ENCODE results near the gene ZNF518A.
A peak's percentile ranks its signal among the peaks of the same experiment; 100 is the strongest.

The ZNF518A gene, protein sequence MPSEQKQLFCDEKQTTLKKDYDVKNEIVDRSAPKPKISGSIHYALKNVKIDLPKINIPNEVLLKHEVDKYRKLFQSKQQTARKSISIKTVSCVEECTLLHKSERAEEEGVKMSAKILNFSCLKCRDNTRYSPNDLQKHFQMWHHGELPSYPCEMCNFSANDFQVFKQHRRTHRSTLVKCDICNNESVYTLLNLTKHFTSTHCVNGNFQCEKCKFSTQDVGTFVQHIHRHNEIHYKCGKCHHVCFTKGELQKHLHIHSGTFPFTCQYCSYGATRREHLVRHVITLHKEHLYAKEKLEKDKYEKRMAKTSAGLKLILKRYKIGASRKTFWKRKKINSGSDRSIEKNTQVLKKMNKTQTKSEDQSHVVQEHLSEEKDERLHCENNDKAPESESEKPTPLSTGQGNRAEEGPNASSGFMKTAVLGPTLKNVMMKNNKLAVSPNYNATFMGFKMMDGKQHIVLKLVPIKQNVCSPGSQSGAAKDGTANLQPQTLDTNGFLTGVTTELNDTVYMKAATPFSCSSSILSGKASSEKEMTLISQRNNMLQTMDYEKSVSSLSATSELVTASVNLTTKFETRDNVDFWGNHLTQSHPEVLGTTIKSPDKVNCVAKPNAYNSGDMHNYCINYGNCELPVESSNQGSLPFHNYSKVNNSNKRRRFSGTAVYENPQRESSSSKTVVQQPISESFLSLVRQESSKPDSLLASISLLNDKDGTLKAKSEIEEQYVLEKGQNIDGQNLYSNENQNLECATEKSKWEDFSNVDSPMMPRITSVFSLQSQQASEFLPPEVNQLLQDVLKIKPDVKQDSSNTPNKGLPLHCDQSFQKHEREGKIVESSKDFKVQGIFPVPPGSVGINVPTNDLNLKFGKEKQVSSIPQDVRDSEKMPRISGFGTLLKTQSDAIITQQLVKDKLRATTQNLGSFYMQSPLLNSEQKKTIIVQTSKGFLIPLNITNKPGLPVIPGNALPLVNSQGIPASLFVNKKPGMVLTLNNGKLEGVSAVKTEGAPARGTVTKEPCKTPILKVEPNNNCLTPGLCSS (N-terminal part only)

DNA sequence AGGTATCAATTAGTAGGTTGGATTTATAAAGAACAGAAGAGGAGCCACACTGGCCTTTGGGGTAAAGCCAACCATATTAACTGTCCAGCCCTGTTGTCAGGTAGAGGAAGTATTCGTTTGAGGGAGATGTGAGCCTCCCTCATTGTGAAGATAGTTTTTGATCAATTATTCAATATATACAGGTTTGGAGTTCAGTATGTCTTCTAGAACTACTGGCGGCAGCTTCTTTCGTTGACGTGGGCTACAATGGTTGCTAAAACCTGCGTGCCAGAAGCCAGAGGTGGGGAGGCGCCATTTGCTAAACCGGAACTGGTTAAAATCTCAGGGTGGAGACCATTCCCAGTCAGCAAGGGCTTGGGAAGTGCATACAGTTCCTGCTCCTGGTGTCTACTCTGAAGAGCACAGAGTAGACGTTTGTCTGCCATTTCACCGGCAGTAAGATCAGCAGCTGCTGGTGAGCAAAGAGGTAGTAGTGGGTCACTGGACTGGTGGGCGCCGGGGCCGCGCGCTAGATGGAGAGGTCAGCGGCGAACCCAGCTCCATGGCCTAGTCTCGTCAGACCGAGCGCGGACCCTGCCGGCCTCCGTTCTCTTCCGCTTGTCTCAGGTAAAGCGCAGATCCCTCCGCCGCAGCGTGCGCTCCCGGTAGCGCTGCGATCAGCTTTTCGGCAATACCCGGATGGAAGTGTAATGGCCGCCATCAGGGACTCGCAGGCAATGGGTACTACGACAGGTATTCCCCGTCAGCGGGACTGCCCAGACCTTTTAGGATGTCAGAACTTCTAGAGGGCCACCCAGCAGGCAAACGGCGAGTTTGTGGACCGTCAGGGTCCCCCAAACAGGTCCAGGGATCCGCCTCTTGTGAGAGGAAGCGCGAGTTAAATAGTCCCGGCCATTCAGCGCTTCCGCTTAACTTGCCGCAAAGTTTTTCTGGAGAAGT is at the start of gene ZNF518A:
Gene ZNF518A, plus strand, starts transcription at position 911 of the 939 bp plus-strand sequence. CDS start 26,026 bp downstream, outside the sequence.
- H3K79me2 ChIP-seq (ENCODE audit: insufficient read depth, low read length): peaks cover 27% of the 10 kb centered on the region
- H3K27me3 ChIP-seq (ENCODE audit: insufficient read depth, low read length, poor library complexity): no peaks in the 10 kb centered on the region
- peak within 1 kb of the TSS; percentile 74 for H3K4me2 ChIP-seq (ENCODE audit: insufficient read depth, low read length)
- peak within 1 kb of the TSS; percentile 96 for H3K9ac ChIP-seq (ENCODE audit: low read depth, low read length)
- H4K20me1 ChIP-seq (ENCODE audit: insufficient read depth, low read length): no peaks in the 10 kb centered on the region
- peaks cover 22% of the 10 kb centered on the region for H3K36me3 ChIP-seq (ENCODE audit: insufficient read depth, low read length)
- peak within 1 kb of the TSS; percentile 100 for H3K27ac ChIP-seq (ENCODE audit: low read length)
- DNase-seq: peak; percentile 92
- H2AFZ ChIP-seq (ENCODE audit: low read depth, low read length): peak within 1 kb of the TSS; percentile 79
- TF ChIP-seq CTCF (IDR thresholded peaks at IDR 0.05; ENCODE audit: borderline replicate concordance, extremely low read depth, low read length, poor library complexity, severe bottlenecking) (no peak), EZH2 (IDR thresholded peaks at IDR 0.05; ENCODE audit: borderline replicate concordance, low read depth, low read length, severe bottlenecking) (no peak)
- ATAC-seq (ENCODE audit: insufficient read depth, low read depth): peak; percentile 81
- H3K4me3 ChIP-seq (ENCODE audit: low read depth in 1 of 2, low read length in 2 of 2): peak within 1 kb of the TSS; percentile 72 to 95
- H3K9me3 ChIP-seq (ENCODE audit: insufficient read depth, low read length, severe bottlenecking): no peaks in the 10 kb centered on the region
- H3K4me1 ChIP-seq (ENCODE audit: insufficient read depth, low read length): peaks cover 37% of the 10 kb centered on the region

DNA sequence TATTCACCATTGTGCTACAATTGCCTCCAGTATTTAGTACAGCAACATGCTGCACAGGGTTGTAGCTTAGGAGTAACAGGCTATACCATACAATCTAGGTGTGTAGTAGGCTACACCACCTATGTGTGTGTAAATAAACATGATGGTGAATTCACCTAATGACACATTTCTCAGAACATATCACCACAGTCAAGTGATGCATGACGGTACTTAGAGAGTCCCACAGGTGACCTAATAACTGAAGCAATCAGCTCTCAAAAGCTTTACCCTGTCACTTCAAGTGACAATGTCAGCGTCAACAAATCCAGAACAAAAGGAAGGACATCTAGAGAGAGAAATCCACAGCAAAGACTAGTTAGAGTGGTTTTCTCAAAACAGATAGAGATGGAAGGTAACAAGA is 47.9 kb upstream of the ZNF518A start:
- Histone ChIP-seq H3K4me3 (ENCODE audit: low read depth in 1 of 2, low read length in 2 of 2) (no peak overlapping the region), H3K4me1 (ENCODE audit: insufficient read depth, low read length) (no peaks in the 10 kb centered on the region), H3K9me3 (ENCODE audit: insufficient read depth, low read length, severe bottlenecking) (no peaks in the 10 kb centered on the region), H3K79me2 (ENCODE audit: insufficient read depth, low read length) (no peaks in the 10 kb centered on the region), H3K27me3 (ENCODE audit: insufficient read depth, low read length, poor library complexity) (no peaks in the 10 kb centered on the region), H3K4me2 (ENCODE audit: insufficient read depth, low read length) (no peak overlapping the region), H3K27ac (ENCODE audit: low read length) (no peak overlapping the region), H3K36me3 (ENCODE audit: insufficient read depth, low read length) (peaks cover 3% of the 10 kb centered on the region), H2AFZ (ENCODE audit: low read depth, low read length) (no peak overlapping the region), H3K9ac (ENCODE audit: low read depth, low read length) (no peak overlapping the region), H4K20me1 (ENCODE audit: insufficient read depth, low read length) (no peaks in the 10 kb centered on the region)
- TF ChIP-seq CTCF (IDR thresholded peaks at IDR 0.05; ENCODE audit: borderline replicate concordance, extremely low read depth, low read length, poor library complexity, severe bottlenecking) (no peak), EZH2 (IDR thresholded peaks at IDR 0.05; ENCODE audit: borderline replicate concordance, low read depth, low read length, severe bottlenecking) (no peak)
- DNase-seq (no peak), ATAC-seq (ENCODE audit: insufficient read depth, low read depth) (no peak)

DNA sequence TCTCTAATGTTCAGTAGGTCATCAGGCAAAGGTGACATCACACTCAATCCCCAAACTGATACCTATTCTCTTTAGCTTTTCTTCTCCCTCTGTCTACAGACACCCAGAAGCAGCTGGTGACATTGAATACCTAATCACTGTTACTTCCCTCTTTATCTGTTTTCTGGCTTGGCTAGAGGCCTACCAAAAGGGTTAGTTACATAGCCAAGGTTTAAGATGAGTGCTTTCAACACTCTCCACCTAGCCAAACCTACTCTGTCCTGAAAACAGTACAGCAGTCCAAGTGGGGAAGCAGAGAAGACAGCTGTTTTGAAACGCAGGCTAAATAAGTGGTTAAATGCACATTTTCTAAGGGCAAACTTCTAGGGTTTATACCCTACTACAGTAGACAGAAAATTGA is 47.3 kb upstream of the ZNF518A start:
- H3K4me3 ChIP-seq (ENCODE audit: low read depth in 1 of 2, low read length in 2 of 2): no peak overlapping the region
- DNase-seq: no peak
- H3K36me3 ChIP-seq (ENCODE audit: insufficient read depth, low read length): peaks cover 3% of the 10 kb centered on the region

More for the DNA sequence above, 47.3 kb upstream of the ZNF518A start:
- ATAC-seq (ENCODE audit: insufficient read depth, low read depth): no peak
- Histone ChIP-seq H3K9ac (ENCODE audit: low read depth, low read length) (no peak overlapping the region), H3K4me1 (ENCODE audit: insufficient read depth, low read length) (no peaks in the 10 kb centered on the region), H3K27me3 (ENCODE audit: insufficient read depth, low read length, poor library complexity) (no peaks in the 10 kb centered on the region), H3K4me2 (ENCODE audit: insufficient read depth, low read length) (no peak overlapping the region), H3K9me3 (ENCODE audit: insufficient read depth, low read length, severe bottlenecking) (no peaks in the 10 kb centered on the region), H3K27ac (ENCODE audit: low read length) (no peak overlapping the region), H3K79me2 (ENCODE audit: insufficient read depth, low read length) (no peaks in the 10 kb centered on the region), H4K20me1 (ENCODE audit: insufficient read depth, low read length) (no peaks in the 10 kb centered on the region), H2AFZ (ENCODE audit: low read depth, low read length) (no peak overlapping the region)
- TF ChIP-seq CTCF (IDR thresholded peaks at IDR 0.05; ENCODE audit: borderline replicate concordance, extremely low read depth, low read length, poor library complexity, severe bottlenecking): no peak
- no peak for TF ChIP-seq EZH2 (IDR thresholded peaks at IDR 0.05; ENCODE audit: borderline replicate concordance, low read depth, low read length, severe bottlenecking)

Measured in DND-41 (cell line).